H1 (cell line): ENCODE data around the gene CDYL2. TPM values are rescaled to one million over a fixed set of nuclear protein-coding genes. Genes with fewer than 3 reads are reported as not detected.

Experiments
- CTCF ChIA-PET: fragments of 300-600 bp; sonication (Branson Sonifier 250); formaldehyde crosslinking; loops from one replicate; lab custom pipeline; 2021; ENCODE audit not compliant: partially characterized antibody; lab: Charles Lee
- POLR2A ChIA-PET: fragments of 300-600 bp; sonication (Branson Sonifier 250); formaldehyde crosslinking; loops from one replicate; lab custom pipeline; 2021; ENCODE audit warnings: inconsistent platforms; ENCODE audit not compliant: partially characterized antibody; lab: Charles Lee
- DNase-seq, 2 experiments: peaks; one replicate each; pipeline versions ENCODE4 v3.0.0 to v3.0.0-alpha.2; 2010 to 2022; ENCODE audit warnings: low spot score in 2 of 2, low read depth in 1 of 2, mixed read lengths in 1 of 2
- FAIRE-seq: peaks from 2 replicates; lab custom pipeline; 2011; peaks lifted over from hg19 to GRCh38; lab: Jason Lieb, UNC
- H2AFZ ChIP-seq: 2 replicates; pipeline ENCODE4 v1.8.1; 2012; ENCODE audit warnings: low read length, inconsistent platforms
- H2AK5ac ChIP-seq: 2 replicates; pipeline ENCODE4 v1.6.1; 2013; ENCODE audit warnings: low read depth, low read length
- H2BK120ac ChIP-seq: replicated peaks from 2 replicates; pipeline ENCODE3; 2013; ENCODE audit warnings: low read depth, low read length, inconsistent platforms
- H2BK12ac ChIP-seq: 2 replicates; pipeline ENCODE4 v1.6.1; 2013; ENCODE audit warnings: low read depth, low read length
- H2BK15ac ChIP-seq: 2 replicates; pipeline ENCODE4 v1.6.1; 2013; ENCODE audit warnings: low read length
- H2BK20ac ChIP-seq: 2 replicates; pipeline ENCODE4 v1.6.1; 2013; ENCODE audit warnings: low read length
- H2BK5ac ChIP-seq: 2 replicates; pipeline ENCODE4 v1.6.1; 2013; ENCODE audit warnings: low read depth, low read length
- H3K14ac ChIP-seq: 2 replicates; pipeline ENCODE4 v1.6.1; 2013; ENCODE audit warnings: inconsistent platforms; ENCODE audit not compliant: insufficient read length
- H3K18ac ChIP-seq: 2 replicates; pipeline ENCODE4 v1.6.1; 2013; ENCODE audit warnings: low read length; ENCODE audit errors: extremely low read depth
- H3K23ac ChIP-seq: 2 replicates; pipeline ENCODE4 v1.6.1; 2013; ENCODE audit warnings: inconsistent platforms; ENCODE audit not compliant: insufficient read length
- H3K23me2 ChIP-seq: 2 replicates; pipeline ENCODE4 v1.6.1; 2013; ENCODE audit warnings: low read depth, low read length
- H3K27ac ChIP-seq: 2 replicates; pipeline ENCODE4 v1.6.1; 2011; ENCODE audit warnings: low read depth, low read length, inconsistent platforms
- H3K27me3 ChIP-seq, 4 experiments: replicated peaks in 1 of 4; 1 replicate in 1 of 4; 2 replicates in 3 of 4; pipeline versions ENCODE4 v1.6.1 to v1.8.1; 2011 to 2013; ENCODE audit warnings: low read length in 3 of 4, mild to moderate bottlenecking in 3 of 4, inconsistent platforms in 2 of 4, mixed read lengths in 2 of 4, moderate library complexity in 1 of 4; ENCODE audit not compliant: control insufficient read depth in 3 of 4, insufficient read depth in 3 of 4; ENCODE audit errors: extremely low read depth in 1 of 4
- H3K36me3 ChIP-seq, 4 experiments: 2 replicates each; pipeline versions ENCODE4 v1.6.1 to v1.8.1; 2011 to 2013; ENCODE audit warnings: mild to moderate bottlenecking in 4 of 4, low read length in 3 of 4, moderate library complexity in 2 of 4, control low read depth in 1 of 4, inconsistent platforms in 1 of 4; ENCODE audit not compliant: insufficient read depth in 4 of 4, control insufficient read depth in 2 of 4
- H3K4ac ChIP-seq: replicated peaks from 2 replicates; pipeline ENCODE3; 2013; ENCODE audit warnings: low read length, low read depth, mixed read lengths, inconsistent platforms; ENCODE audit not compliant: insufficient read length
- H3K4me1 ChIP-seq, 4 experiments: replicated peaks in 1 of 4; 1 replicate in 1 of 4; 2 replicates in 3 of 4; pipeline versions ENCODE4 v1.6.1 to v1.8.1; 2011 to 2013; ENCODE audit warnings: low read length in 3 of 4, inconsistent platforms in 2 of 4, mixed read lengths in 1 of 4; ENCODE audit not compliant: insufficient read depth in 4 of 4, control insufficient read depth in 3 of 4
- H3K4me2 ChIP-seq, 2 experiments: 2 replicates each; pipeline versions ENCODE4 v1.6.1 to v1.8.1; 2011 to 2013; ENCODE audit warnings: low read depth in 2 of 2, low read length in 2 of 2, control low read depth in 1 of 2, inconsistent platforms in 1 of 2, mild to moderate bottlenecking in 1 of 2; ENCODE audit not compliant: insufficient read depth in 1 of 2
- H3K4me3 ChIP-seq, 4 experiments: fragments of 200-600, 300-600 bp in 1 of 4; sonication (generic), shearing (Covaris generic), sonication (Bioruptor Twin) in 1 of 4; 2 replicates each; pipeline versions ENCODE4 v1.5.1 to v1.8.1; 2011 to 2016; ENCODE audit warnings: low read length in 4 of 4, low read depth in 3 of 4, control low read depth in 2 of 4, inconsistent platforms in 2 of 4, mild to moderate bottlenecking in 2 of 4, mixed read lengths in 1 of 4, moderate library complexity in 1 of 4; ENCODE audit not compliant: insufficient read depth in 2 of 4; ENCODE audit errors: extremely low read depth in 1 of 4
- H3K56ac ChIP-seq: replicated peaks from 2 replicates; pipeline ENCODE3; 2013; ENCODE audit warnings: low read depth, mild to moderate bottlenecking, mixed read lengths, low read length, inconsistent platforms; ENCODE audit not compliant: insufficient read length
- H3K79me1 ChIP-seq: 2 replicates; pipeline ENCODE4 v1.6.1; 2013; ENCODE audit warnings: low read depth, low read length, control low read depth
- H3K79me2 ChIP-seq, 2 experiments: 2 replicates each; pipeline versions ENCODE4 v1.6.1 to v1.8.1; 2012 to 2013; ENCODE audit warnings: low read length in 2 of 2, mild to moderate bottlenecking in 2 of 2, inconsistent platforms in 1 of 2; ENCODE audit not compliant: insufficient read depth in 2 of 2, control insufficient read depth in 1 of 2
- H3K9ac ChIP-seq, 4 experiments: replicated peaks in 1 of 4; 1 replicate in 1 of 4; 2 replicates in 3 of 4; pipeline versions ENCODE4 v1.6.1 to v1.8.1; 2011 to 2013; ENCODE audit warnings: low read depth in 3 of 4, low read length in 3 of 4, control low read depth in 2 of 4, mild to moderate bottlenecking in 2 of 4, moderate library complexity in 2 of 4, inconsistent platforms in 1 of 4; ENCODE audit errors: extremely low read depth in 1 of 4
- H3K9me3 ChIP-seq, 2 experiments: 2 replicates each; pipeline versions ENCODE4 v1.6.1 to v1.8.1; 2012 to 2013; ENCODE audit warnings: mild to moderate bottlenecking in 2 of 2, moderate library complexity in 2 of 2, control low read depth in 1 of 2, inconsistent platforms in 1 of 2, low read depth in 1 of 2, low read length in 1 of 2, mixed read lengths in 1 of 2; ENCODE audit not compliant: insufficient read depth in 2 of 2
- H4K20me1 ChIP-seq, 2 experiments: replicated peaks in 1 of 2; 2 replicates each; pipeline versions ENCODE3 to v1.8.1; 2011 to 2013; ENCODE audit warnings: inconsistent platforms in 2 of 2, low read length in 2 of 2, mild to moderate bottlenecking in 1 of 2; ENCODE audit not compliant: insufficient read depth in 2 of 2, control insufficient read depth in 1 of 2
- H4K5ac ChIP-seq: 2 replicates; pipeline ENCODE4 v1.6.1; 2013; ENCODE audit warnings: low read length, low read depth, mixed read lengths, inconsistent platforms; ENCODE audit not compliant: insufficient read length
- H4K8ac ChIP-seq: 2 replicates; pipeline ENCODE4 v1.8.0; 2013; ENCODE audit warnings: mild to moderate bottlenecking, moderate library complexity, low read length, inconsistent platforms; ENCODE audit not compliant: insufficient read depth; ENCODE audit errors: extremely low read depth
- H4K91ac ChIP-seq: replicated peaks from 2 replicates; pipeline ENCODE3; 2013; ENCODE audit warnings: low read length, mixed read lengths, inconsistent platforms; ENCODE audit not compliant: insufficient read length
- ASH2L ChIP-seq: fragments of 200-600, 300-600 bp; sonication (generic); IDR thresholded peaks from one replicate; pipeline ENCODE4 v1.7.1; 2017; ENCODE audit warnings: low read length
- EZH2 ChIP-seq: fragments of 200-600 bp; sonication (generic); IDR thresholded peaks from 2 replicates; pipeline ENCODE4 v1.7.1; 2012; ENCODE audit warnings: low read depth, mild to moderate bottlenecking, moderate library complexity, low read length, inconsistent platforms; ENCODE audit not compliant: severe bottlenecking
- TCF12 ChIP-seq: IDR thresholded peaks from 2 replicates; pipeline ENCODE4 v1.6.1; 2011; ENCODE audit warnings: low read depth, mild to moderate bottlenecking, low read length
- TEAD4 ChIP-seq: IDR thresholded peaks from 2 replicates; pipeline ENCODE4 v1.6.1; 2012; ENCODE audit warnings: low read depth, low read length, inconsistent platforms, mixed read lengths
- WGBS, 2 experiments: shearing (Covaris generic) in 1 of 2; methylation state at CpG; one replicate each; pipeline versions ENCODE4 v1.1.6 to v1.1.7; 2013 to 2015; ENCODE audit warnings: low lambda C conversion rate in 2 of 2, mixed read lengths in 2 of 2, inconsistent platforms in 1 of 2, low coverage in 1 of 2, missing lambda C conversion rate in 1 of 2; ENCODE audit not compliant: insufficient replicate concordance in 2 of 2, insufficient coverage in 1 of 2, insufficient read length in 1 of 2; ENCODE audit errors: extremely low coverage in 1 of 2, missing lambda C conversion rate in 1 of 2; 5-methylcytosine and 5-hydroxymethylcytosine counted together
- polyA plus RNA-seq, 7 experiments: library from polyadenylated mRNA; depleted of rRNA in 3 of 7; stranded (reverse) in 5 of 7; unstranded in 2 of 7; fragments of >200 nt in 5 of 7; fragments of 200-250 nt in 2 of 7; gene quantifications; 1 replicate in 5 of 7; 2 replicates in 1 of 7; 4 replicates in 1 of 7; pipeline versions ENCODE4 v1.2.1 to v1.2.3, GENCODE V29; 2011 to 2013; ENCODE audit warnings: missing spikeins in 2 of 7, mixed read lengths in 2 of 7
- total RNA-seq: library from RNA; stranded (reverse); fragmentation: NEBNext Ultra II Directional; extraction: Animal tissue kit (Norgen Biotek cat#: 25700); gene quantifications from 2 replicates; pipeline ENCODE4 v1.2.1, GENCODE V29; 2021

The CDYL2 gene
- total and polyA plus RNA-seq, 2 of the 8 experiments (the other 6 are each of a cell fraction or from before 2014, with no cell fraction given): 0.33 to 5.3 TPM

DNA sequence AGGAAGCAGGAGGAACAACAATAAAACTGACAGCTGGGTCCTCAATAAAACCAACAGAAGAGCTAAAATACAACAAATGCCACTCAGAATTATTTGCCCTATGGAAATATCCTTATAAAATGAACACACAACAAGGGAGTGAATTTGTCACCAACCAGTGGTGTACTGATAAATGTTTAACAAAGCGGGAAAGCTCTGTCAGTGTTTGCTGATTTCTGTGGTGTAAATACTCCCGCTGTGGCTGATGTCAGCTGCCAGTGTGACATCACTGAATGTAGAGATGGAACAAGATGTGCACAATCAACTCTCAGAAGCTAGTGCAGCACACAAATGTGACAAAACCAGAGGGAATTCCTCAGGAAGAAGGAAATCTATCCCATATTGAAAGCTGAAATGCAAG is 51.9 kb downstream of the CDYL2 start:
- peaks cover 11 to 21% of the 10 kb centered on the region in 2 experiments; a peak in 3 of 4 replicates for H3K9me3 ChIP-seq
- no peak overlapping the region for H3K14ac ChIP-seq
- H3K4me3 ChIP-seq: no peak overlapping the region
- no peak overlapping the region for H3K18ac ChIP-seq
- H2AFZ ChIP-seq: no peak overlapping the region
- WGBS, 2 experiments: 72% methylated on average over 2 of the region's 2 CpGs; no CpG with 5 or more reads in 1 of the 2 experiments
- H2BK12ac ChIP-seq: no peak overlapping the region
- no peak overlapping the region for H3K4ac ChIP-seq
- FAIRE-seq (no peak), DNase-seq (no peak)
- H4K91ac ChIP-seq: no peak overlapping the region
- no peaks in the 10 kb centered on the region for H3K79me2 ChIP-seq
- no peaks in the 10 kb centered on the region; a peak in 1 of 7 replicates for H3K4me1 ChIP-seq
- H3K27me3 ChIP-seq: no peaks in the 10 kb centered on the region
- no peak overlapping the region for H3K9ac ChIP-seq
- no peak overlapping the region for H3K56ac ChIP-seq
- H4K20me1 ChIP-seq: no peaks in the 10 kb centered on the region
- H2BK5ac ChIP-seq: no peak overlapping the region
- no peak overlapping the region for H2BK20ac ChIP-seq
- H4K8ac ChIP-seq: no peak overlapping the region
- H2BK120ac ChIP-seq: no peak overlapping the region
- H3K23ac ChIP-seq: no peak overlapping the region
- H3K23me2 ChIP-seq: no peaks in the 10 kb centered on the region; the same call in 1 of the 2 replicates
- POLR2A ChIA-PET: no interaction called here
- H3K27ac ChIP-seq: no peak overlapping the region
- H2BK15ac ChIP-seq: no peak overlapping the region
- no peak overlapping the region for H4K5ac ChIP-seq
- CTCF ChIA-PET: no interaction called here
- H2AK5ac ChIP-seq: no peak overlapping the region
- no peaks in the 10 kb centered on the region for H3K79me1 ChIP-seq
- no peak for TF ChIP-seq EZH2
- TF ChIP-seq TCF12: no peak
- no peak for TF ChIP-seq ASH2L
- TF ChIP-seq TEAD4: no peak
- no peaks in the 10 kb centered on the region for H3K36me3 ChIP-seq
- no peak overlapping the region for H3K4me2 ChIP-seq
